Body of pancreas (tissue), 4 donors: ENCODE results near the gene IL18RAP. TPM values are rescaled to one million over a fixed set of nuclear protein-coding genes. Genes with fewer than 3 reads are reported as not detected.

ENCODE experiments used
- ATAC-seq: fragments of 150-250 bp; one replicate; pipeline ENCODE4 v1.9.1; 2016
- DNase-seq, 4 donors: peaks; one replicate each; pipeline ENCODE4 v3.0.0-alpha.2; 2019
- H3K27ac ChIP-seq, 4 donors: fragments of 200-600 bp; sonication (generic); 1 replicate in 3 of 4; 2 replicates in 1 of 4; pipeline versions ENCODE4 v1.5.1 to v1.6.1; 2016 to 2019; ENCODE audit warnings: mild to moderate bottlenecking in 1 of 4, mixed read lengths in 1 of 4, moderate library complexity in 1 of 4
- H3K27me3 ChIP-seq, 2 donors: fragments of 200-600 bp; sonication (generic); one replicate each; pipeline ENCODE4 v1.6.0; 2016; ENCODE audit warnings: mild to moderate bottlenecking in 1 of 2
- H3K36me3 ChIP-seq, 2 donors: fragments of 200-600 bp; sonication (generic); replicated peaks in 1 of 2; 2 replicates each; pipeline ENCODE4 v1.5.1; 2016; ENCODE audit warnings: low read depth in 2 of 2; ENCODE audit not compliant: insufficient read depth in 1 of 2
- H3K4me1 ChIP-seq: fragments of 200-600 bp; sonication (generic); one replicate; pipeline ENCODE4 v1.6.0; 2016
- H3K4me3 ChIP-seq, 2 donors: fragments of 200-600 bp; sonication (generic); 1 replicate in 1 of 2; 2 replicates in 1 of 2; pipeline ENCODE4 v1.5.1; 2016 to 2019
- H3K9me3 ChIP-seq, 3 donors: fragments of 200-600 bp; sonication (generic); 1 replicate in 2 of 3; 2 replicates in 1 of 3; pipeline ENCODE4 v1.5.1; 2016
- POLR2A ChIP-seq, 3 donors: fragments of 450-650 bp; IDR thresholded peaks; one replicate each; pipeline ENCODE4 v1.6.1; 2016; ENCODE audit warnings: antibody characterized with exemption in 3 of 3, mild to moderate bottlenecking in 2 of 3
- WGBS, 2 donors: methylation state at CpG; one replicate each; pipeline ENCODE4 v1.1.5; 2017; 5-methylcytosine and 5-hydroxymethylcytosine counted together
- intact Hi-C: fragments of 100-400 bp; cut with DNase I; formaldehyde crosslinking; loops from one replicate; pipeline ENCODE4 v1.15.1; 2023
- total RNA-seq, 2 donors: library from RNA; depleted of rRNA; stranded (reverse); fragments of >200 nt; gene quantifications; one replicate each; pipeline ENCODE4 v1.1.0, GENCODE V29; 2016
- TF ChIP-seq, protein P1 (sequence below), 7 experiments: fragments of 450-650 bp in 4 of 7; fragments of 200-600 bp in 3 of 7; sonication (generic) in 3 of 7; IDR thresholded peaks; one replicate each; pipeline ENCODE4 v1.5.1; 2016 to 2019; ENCODE audit warnings: antibody characterized with exemption in 7 of 7

Gene IL18RAP
- total RNA-seq, 2 donors from 2014 or later, result 4.9 to 24.4 TPM

DNA sequence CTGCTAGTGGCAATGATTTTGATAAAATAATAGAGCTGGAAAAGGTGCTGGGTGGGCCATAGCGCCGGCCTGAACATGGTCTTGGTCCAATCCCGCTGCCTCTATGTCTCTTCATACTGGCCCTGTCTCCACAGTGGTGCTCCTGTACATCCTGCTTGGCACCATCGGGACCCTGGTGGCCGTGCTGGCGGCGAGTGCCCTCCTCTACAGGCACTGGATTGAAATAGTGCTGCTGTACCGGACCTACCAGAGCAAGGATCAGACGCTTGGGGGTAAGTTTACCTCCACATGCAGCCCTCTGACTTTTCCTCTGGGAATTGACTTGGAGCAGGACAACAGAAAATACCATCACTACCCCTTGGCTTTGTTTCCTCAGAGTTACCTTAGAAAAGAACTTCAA is 24.0 kb downstream of the IL18RAP start:
- Histone ChIP-seq H3K27me3 (no peaks in the 10 kb centered on the region), H3K36me3 (no peaks in the 10 kb centered on the region), H3K4me1 (no peaks in the 10 kb centered on the region), H3K9me3 (no peaks in the 10 kb centered on the region), H3K27ac (no peak overlapping the region), H3K4me3 (no peak overlapping the region)
- intact Hi-C loops, result no loop called here
- TF ChIP-seq, protein P1, sequence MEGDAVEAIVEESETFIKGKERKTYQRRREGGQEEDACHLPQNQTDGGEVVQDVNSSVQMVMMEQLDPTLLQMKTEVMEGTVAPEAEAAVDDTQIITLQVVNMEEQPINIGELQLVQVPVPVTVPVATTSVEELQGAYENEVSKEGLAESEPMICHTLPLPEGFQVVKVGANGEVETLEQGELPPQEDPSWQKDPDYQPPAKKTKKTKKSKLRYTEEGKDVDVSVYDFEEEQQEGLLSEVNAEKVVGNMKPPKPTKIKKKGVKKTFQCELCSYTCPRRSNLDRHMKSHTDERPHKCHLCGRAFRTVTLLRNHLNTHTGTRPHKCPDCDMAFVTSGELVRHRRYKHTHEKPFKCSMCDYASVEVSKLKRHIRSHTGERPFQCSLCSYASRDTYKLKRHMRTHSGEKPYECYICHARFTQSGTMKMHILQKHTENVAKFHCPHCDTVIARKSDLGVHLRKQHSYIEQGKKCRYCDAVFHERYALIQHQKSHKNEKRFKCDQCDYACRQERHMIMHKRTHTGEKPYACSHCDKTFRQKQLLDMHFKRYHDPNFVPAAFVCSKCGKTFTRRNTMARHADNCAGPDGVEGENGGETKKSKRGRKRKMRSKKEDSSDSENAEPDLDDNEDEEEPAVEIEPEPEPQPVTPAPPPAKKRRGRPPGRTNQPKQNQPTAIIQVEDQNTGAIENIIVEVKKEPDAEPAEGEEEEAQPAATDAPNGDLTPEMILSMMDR (IDR thresholded peaks at IDR 0.05), result no peak
- TF ChIP-seq POLR2A (IDR thresholded peaks at IDR 0.05), result no peak
- ATAC-seq (no peak), DNase-seq (no peak)
- 73 to 85% methylated on average over 8 to 9 of the region's 9 CpGs for WGBS, 2 donors

DNA sequence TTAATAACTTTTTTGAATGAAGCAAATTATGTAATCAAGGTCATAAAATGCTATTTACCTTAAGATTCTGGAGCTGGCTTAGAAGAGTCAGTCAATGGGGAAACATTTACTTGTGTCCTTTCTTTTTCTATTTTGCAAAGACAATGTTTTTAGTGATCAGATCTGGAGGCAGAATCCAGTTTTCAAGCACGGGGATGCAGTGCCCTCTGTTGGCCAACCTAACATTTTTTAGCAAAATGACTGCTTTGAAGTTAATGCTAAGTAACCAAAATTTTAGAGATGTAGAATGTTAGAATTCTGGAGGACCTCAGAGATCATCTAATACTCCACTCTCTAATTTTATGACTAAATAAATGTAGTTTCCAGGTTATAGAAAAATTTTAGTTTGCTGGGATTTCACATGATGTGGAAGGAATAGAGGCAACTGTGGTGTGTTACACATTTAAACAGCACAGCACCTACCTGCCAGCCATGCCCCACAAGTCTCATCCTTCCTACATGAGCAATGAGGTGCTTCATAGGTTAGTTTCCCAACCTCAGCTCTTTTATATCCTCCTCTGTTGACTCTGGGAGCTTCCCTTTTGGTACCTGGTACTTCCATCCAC is 26.5 kb downstream of the IL18RAP start:
- H3K36me3 ChIP-seq, result no peaks in the 10 kb centered on the region
- peak; percentile 22 to 38 (median 31) for DNase-seq
- no peaks in the 10 kb centered on the region for H3K9me3 ChIP-seq
- H3K27ac ChIP-seq, result no peak overlapping the region
- intact Hi-C loops, result no loop called here
- H3K4me1 ChIP-seq, result no peaks in the 10 kb centered on the region
- TF ChIP-seq, protein P1 (IDR thresholded peaks at IDR 0.05), result peak; percentile 10 to 60 (median 47)
- no peak for TF ChIP-seq POLR2A (IDR thresholded peaks at IDR 0.05)
- H3K4me3 ChIP-seq, result no peak overlapping the region
- no peak for ATAC-seq
- WGBS, 2 donors, result 0% methylated on average over 1 of the region's 1 CpG
- no peaks in the 10 kb centered on the region for H3K27me3 ChIP-seq

DNA sequence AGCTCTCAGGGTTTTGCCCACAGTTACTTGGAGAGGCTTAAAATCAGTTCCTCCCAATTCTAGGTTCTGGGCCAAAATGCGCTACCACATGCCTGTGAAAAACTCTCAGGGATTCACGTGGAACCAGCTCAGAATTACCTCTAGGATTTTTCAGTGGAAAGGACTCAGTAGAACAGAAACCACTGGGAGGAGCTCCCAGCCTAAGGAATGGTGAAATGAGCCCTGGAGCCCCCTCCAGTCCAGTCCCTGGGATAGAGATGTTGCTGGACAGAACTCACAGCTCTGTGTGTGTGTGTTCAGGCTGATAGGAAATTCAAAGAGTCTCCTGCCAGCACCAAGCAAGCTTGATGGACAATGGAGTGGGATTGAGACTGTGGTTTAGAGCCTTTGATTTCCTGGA is 29.0 kb downstream of the IL18RAP start:
- ATAC-seq (no peak), DNase-seq (no peak)
- TF ChIP-seq POLR2A (IDR thresholded peaks at IDR 0.05), result no peak
- TF ChIP-seq, protein P1 (IDR thresholded peaks at IDR 0.05), result no peak
- H3K36me3 ChIP-seq, result no peaks in the 10 kb centered on the region
- 61 to 70% methylated on average over 2 of the region's 2 CpGs for WGBS, 2 donors
- no peaks in the 10 kb centered on the region for H3K4me1 ChIP-seq
- no peak overlapping the region for H3K27ac ChIP-seq
- intact Hi-C loops, result no loop called here
- no peaks in the 10 kb centered on the region for H3K9me3 ChIP-seq
- no peaks in the 10 kb centered on the region for H3K27me3 ChIP-seq
- no peak overlapping the region for H3K4me3 ChIP-seq

DNA sequence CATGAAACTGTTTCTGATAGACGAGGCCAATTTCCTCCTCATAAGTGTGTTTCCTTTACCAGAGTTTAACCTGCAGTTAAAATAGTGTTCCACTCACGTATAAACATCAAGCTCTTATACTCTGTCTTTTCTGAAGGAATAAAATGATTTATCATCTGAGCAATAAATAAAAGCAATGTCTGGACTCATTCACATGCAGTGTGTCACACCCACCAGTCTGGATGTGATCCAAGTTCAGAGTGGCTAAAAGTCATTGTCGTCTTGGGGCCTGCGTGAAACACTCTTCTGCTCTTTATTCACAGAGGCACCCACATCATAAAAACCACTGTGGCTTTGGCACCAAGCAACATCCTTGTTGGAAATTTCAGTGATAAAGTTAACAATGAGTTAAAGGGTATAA is 30.5 kb downstream of the IL18RAP start:
- no peaks in the 10 kb centered on the region for H3K36me3 ChIP-seq
- intact Hi-C loops, result no loop called here
- H3K9me3 ChIP-seq, result no peaks in the 10 kb centered on the region
- no peak overlapping the region for H3K4me3 ChIP-seq
- TF ChIP-seq, protein P1 (IDR thresholded peaks at IDR 0.05), result no peak
- TF ChIP-seq POLR2A (IDR thresholded peaks at IDR 0.05), result no peak
- H3K4me1 ChIP-seq, result no peaks in the 10 kb centered on the region
- ATAC-seq, result no peak
- no peak for DNase-seq
- H3K27me3 ChIP-seq, result no peaks in the 10 kb centered on the region
- WGBS, 2 donors, result 64 to 68% methylated on average over 4 of the region's 4 CpGs
- H3K27ac ChIP-seq, result no peak overlapping the region

GRCh38 chr2:102455061-102455670 is 32.2 kb downstream of the IL18RAP start:
- no peak for DNase-seq

More at GRCh38 chr2:102455061-102455670, 32.2 kb downstream of the IL18RAP start:
- Histone ChIP-seq H3K36me3 (no peaks in the 10 kb centered on the region), H3K4me3 (no peak overlapping the region), H3K9me3 (no peaks in the 10 kb centered on the region), H3K4me1 (no peaks in the 10 kb centered on the region), H3K27me3 (no peaks in the 10 kb centered on the region), H3K27ac (no peak overlapping the region)
- TF ChIP-seq POLR2A (IDR thresholded peaks at IDR 0.05), result no peak
- TF ChIP-seq, protein P1 (IDR thresholded peaks at IDR 0.05), result no peak
- 77 to 87% methylated on average over 2 of the region's 2 CpGs for WGBS, 2 donors
- ATAC-seq, result no peak
- intact Hi-C loops, result no loop called here
